Measurements from ENCODE around the gene RING1.

Gene RING1

DNA sequence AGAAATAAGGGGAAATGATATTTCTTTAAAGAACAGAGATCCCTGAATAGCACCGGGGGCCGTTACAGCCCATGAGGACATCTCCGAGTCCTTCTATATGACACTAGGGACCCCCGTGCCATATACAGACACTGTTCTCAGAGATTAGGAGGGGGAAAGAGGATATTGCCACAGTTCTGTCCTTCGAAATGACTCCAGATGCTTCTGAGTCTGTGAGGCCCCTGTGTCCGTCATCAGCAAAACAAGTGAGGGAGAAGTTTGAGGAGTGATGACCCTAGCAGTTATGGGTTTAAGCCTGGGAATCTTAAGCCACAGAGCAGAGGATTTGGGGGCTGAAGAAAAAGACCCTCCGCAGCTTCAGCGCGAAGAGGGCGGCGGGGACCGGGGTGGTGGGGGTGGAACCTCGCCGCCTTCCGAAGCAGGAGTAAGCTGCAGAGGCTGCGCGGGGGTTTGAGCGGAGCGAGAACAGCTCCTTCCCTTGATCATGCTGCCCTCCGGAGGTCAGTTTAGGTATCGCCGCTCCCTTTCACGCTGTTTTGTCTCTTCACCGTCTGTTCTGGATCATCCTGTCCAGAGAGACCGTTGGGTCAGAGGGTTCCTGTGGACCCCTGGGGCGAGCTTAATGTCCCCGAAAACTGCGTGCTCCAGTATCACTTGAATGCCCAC lies 39.8 kb downstream of the RING1 start:
- DNase-seq (ENCODE audit: low spot score) = peak; percentile 71

DNA sequence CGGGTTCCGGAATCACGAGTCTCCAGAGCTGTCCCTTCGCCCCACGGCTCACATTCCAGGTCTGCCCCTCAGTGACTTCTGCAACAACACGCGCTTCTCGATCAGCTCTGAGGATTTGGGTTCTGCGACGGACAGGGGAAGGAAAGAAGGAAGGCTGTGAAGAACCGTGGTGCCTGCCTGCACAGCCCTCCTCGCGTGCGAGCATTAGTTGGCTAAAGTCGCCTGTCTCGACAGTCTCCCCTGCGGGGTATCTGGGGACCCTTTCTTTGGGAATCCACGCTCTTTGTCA lies 40.3 kb downstream of the RING1 start:
- DNase-seq (ENCODE audit: low spot score) = no peak

DNA sequence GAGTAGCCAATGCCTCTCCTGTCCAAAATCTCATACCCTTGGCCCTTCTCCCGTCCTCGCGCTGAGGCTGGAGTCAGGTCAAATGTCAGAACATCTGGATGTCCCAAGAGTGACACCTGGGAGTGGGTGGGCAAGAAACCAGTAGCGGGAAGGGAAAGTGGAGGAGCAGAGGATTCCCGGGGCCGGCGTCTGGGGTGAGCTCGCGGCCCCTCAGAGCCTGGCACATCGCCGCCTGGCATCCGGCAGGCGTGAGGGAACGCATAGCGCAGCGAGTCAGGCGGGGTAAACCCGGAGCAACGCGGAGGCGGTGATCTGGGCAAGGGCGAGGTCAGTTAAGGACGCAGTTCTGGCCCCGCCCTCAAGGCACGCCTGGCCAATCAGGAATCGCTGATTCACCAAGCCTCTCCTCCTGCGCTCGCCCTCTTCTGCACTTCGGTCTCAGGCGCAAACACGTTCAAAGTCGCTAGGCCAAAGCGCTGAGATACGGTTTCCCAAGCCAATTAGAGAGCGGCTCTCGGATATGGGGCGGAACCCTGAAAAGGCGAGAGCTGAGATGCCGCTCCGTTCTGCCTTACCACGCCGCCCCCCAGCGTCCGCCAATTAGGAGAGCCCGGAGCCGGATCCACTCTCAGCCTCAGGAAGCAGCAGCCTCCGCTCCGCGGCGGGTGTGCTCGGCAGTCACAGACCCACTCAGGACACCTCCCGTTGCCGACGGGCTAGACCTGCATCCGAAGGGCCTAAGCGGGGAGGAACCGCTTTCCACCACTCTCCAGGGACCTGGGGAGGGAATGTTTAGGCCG lies 40.8 kb downstream of the RING1 start:
- peak; percentile 90 for DNase-seq (ENCODE audit: low spot score)

DNA sequence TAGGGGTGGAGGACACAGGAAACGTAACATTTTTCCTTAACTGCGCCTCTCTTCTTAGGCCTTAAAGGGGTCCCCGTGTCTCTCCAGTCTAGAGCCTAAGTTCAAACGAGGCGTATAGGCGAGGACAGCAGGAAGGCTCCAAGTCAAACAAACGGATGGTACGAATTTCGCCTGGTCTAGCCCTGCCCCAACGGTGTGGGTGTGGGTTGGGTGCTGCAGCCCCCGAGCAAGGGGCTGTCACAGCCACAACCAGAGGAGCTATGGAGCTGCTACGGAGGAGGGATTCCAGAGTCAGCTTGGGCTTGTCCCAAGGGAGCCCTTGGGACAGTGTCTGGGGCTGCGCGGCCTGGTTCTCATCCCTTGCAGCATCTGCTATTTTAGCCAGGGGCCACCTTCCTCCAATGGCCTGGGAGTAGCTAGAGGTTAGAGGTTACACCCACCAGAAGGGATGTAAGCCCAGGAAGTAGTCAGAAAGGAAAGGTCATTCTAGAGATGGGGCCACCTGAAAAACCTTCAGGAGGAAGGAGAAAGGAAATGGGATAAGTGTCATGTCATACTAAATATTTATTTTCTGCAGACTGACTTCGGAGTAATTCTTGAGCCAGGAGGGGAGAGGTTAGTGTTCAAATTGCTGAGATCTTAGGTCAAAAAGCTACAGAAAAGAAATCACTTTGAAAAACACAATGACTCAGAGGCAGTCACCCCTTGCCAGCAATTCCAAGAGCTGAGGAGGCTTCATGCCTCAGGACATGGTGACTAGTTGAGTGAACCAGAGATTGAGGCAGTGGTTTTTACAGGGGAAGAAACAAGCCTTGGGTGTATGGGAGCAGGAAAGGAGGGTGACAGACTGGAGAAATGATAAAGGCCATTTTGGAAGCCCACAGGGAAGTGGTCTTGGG lies 41.7 kb downstream of the RING1 start:
- DNase-seq (ENCODE audit: low spot score) = no peak

DNA sequence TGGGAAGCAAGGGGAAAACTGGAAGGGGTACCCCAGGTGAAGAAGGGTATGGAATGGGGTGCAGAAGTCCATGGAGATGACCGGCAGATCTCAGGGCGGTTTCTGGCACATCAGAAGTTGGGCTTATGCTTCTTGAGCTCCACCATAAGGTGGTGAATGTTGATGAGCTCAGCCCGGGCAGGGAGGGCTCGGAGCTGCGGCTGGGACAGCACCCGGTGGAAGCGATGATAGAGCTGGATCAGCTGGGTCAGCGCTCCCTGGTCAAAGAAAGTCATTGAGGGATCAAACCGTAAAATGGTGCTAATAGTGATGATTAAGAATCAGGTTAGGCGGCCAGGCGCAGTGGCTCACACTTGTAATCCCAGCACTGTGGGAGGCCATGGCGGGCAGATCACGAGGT lies 42.4 kb downstream of the RING1 start:
- DNase-seq (ENCODE audit: low spot score) = no peak

DNA sequence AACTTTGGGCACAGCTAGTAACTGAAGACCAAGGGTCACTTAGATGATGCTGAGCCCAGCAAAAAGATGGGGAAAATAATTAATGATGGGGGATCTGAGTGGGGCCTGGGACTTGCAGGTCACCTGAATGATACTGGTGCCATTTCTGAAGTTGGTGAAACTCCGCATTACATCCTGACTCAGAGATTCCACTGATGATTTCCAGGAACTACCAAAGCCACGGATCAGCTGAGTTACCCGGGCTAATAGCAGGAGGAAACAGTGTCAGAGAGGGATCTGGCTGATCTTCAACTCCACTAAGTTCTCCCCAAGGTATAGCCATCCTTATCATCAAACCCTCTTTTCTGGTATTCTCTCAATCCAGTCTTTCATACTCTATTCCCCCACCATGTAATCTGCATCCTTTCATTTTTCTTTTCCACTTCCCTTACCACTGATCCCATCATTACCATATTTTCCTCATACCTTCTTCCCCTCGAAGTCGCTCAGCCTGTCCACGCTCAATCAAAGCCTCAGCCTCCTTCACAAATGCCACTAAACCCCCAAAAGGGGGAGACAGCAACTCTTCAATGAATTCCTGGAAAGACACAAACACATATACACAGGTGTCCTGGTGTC lies 43.2 kb downstream of the RING1 start:
- DNase-seq (ENCODE audit: low spot score) = no peak

DNA sequence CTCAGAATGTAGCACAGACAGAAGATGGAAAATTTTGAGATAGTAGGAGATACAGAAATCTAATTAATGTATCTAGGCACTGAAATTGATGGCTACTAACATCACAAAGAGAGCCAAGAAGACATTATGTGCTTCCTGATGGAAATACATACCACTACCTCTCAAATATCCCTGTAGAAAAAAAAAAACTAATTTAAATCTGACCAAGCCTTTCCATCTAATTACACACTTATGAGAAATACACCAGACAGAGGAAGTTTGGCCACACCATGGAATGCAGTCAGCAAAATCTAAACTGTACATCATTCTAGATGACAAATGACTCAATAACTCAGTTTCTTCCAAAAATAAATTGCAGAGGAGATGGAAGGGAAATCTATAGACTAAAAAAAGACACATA lies 44.5 kb downstream of the RING1 start:
- DNase-seq (ENCODE audit: low spot score) = no peak

DNA sequence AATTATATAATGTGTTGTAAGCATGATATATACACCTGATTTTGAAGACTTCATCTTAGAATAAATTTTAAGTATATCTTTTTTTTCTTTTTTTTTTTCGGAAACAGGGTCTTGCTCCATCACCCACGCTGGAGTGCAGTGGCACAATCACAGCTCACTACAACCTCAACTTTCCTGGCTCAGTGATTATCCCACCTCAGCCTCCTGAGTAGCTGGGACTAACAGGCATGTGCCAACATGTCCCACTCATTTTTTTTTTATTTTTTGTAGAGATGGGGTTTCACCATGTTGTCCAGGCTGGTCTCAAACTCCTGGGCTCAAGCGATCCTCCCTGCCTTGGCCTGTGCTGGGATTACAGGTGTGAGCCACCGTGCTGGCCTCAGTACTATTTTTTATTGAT lies 46.3 kb downstream of the RING1 start:
- no peak for DNase-seq (ENCODE audit: low spot score)

DNA sequence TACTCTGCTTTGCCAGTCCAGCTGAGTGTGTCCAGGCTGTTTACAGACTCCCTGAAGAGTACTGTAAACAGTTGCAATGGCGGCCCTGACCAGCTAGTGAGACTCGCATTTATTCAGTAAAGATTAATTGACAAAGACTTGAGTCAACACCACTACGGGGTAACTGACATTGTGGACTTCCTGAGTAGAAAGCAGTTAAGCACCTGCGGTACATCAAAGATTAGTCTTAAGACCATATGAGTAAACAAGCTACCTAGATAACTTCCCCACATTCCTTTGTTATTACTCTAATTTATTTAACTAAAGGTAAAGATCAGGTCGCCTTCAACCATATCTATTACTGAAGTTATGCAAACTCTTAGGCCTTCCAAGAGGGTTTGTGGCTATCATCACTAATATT lies 50.7 kb downstream of the RING1 start:
- no peak for DNase-seq (ENCODE audit: low spot score)
